Vagina (tissue), 2 donors: ENCODE data around the gene DMAC1. TPM values are rescaled to one million over a fixed set of nuclear protein-coding genes. Genes with fewer than 3 reads are reported as not detected.

Experiments used
- DNase-seq, 2 donors: peaks; one replicate each; pipeline ENCODE4 v3.0.0-alpha.2; 2017; ENCODE audit errors: extremely low spot score in 2 of 2
- H3K27ac ChIP-seq: fragments of 200-600 bp; sonication (generic); one replicate; pipeline ENCODE4 v1.5.1; 2019
- H3K27me3 ChIP-seq: fragments of 200-600 bp; sonication (generic); one replicate; pipeline ENCODE4 v1.5.1; 2019
- H3K36me3 ChIP-seq, 2 donors: fragments of 200-600 bp; sonication (generic); one replicate each; pipeline ENCODE4 v1.5.1; 2017 to 2019
- H3K4me1 ChIP-seq: fragments of 200-600 bp; sonication (generic); one replicate; pipeline ENCODE4 v1.5.1; 2019
- H3K4me3 ChIP-seq, 2 donors: fragments of 200-600 bp; sonication (generic); 1 replicate in 1 of 2; 2 replicates in 1 of 2; pipeline ENCODE4 v1.5.1; 2016 to 2019
- H3K9me3 ChIP-seq: fragments of 200-600 bp; sonication (generic); one replicate; pipeline ENCODE4 v1.5.1; 2019
- POLR2A ChIP-seq, 2 donors: fragments of 450-650 bp; IDR thresholded peaks; one replicate each; pipeline ENCODE4 v1.6.1; 2017; ENCODE audit warnings: antibody characterized with exemption in 2 of 2, mild to moderate bottlenecking in 2 of 2, moderate library complexity in 2 of 2
- POLR2AphosphoS5 ChIP-seq, 2 donors: sonication (generic); formaldehyde crosslinking; IDR thresholded peaks; one replicate each; pipeline ENCODE4 v1.9.0; 2017; ENCODE audit warnings: antibody characterized with exemption in 2 of 2, mild to moderate bottlenecking in 2 of 2, low read depth in 1 of 2; ENCODE audit not compliant: insufficient read depth in 1 of 2
- intact Hi-C: fragments of 100-400 bp; cut with DNase I; formaldehyde crosslinking; loops from one replicate; pipeline ENCODE4 v1.15.1; 2023
- total RNA-seq: library from RNA; depleted of rRNA; stranded (reverse); fragments of >200 nt; gene quantifications from one replicate; pipeline ENCODE4 v1.2.3, GENCODE V29; 2016
- TF ChIP-seq, protein P1 (sequence below), 3 experiments: fragments of 450-650 bp in 2 of 3; fragments of 200-600 bp in 1 of 3; sonication (generic) in 1 of 3; IDR thresholded peaks; one replicate each; pipeline ENCODE4 v1.5.1; 2017 to 2019; ENCODE audit warnings: antibody characterized with exemption in 3 of 3, mild to moderate bottlenecking in 2 of 3, moderate library complexity in 2 of 3

The DMAC1 gene
- total RNA-seq, 1 donor from 2014 or later = 12.3 TPM

GRCh38 chr9:7788772-7789171, 10.8 kb downstream of the DMAC1 start:
- intact Hi-C loops = no loop called here
- Histone ChIP-seq H3K4me1 (no peaks in the 10 kb centered on the region), H3K4me3 (no peak overlapping the region), H3K27ac (no peak overlapping the region), H3K27me3 (no peaks in the 10 kb centered on the region), H3K36me3 (peaks cover 0 to 8% of the 10 kb centered on the region in 2 donors), H3K9me3 (no peaks in the 10 kb centered on the region)
- no peak for DNase-seq
- TF ChIP-seq, protein P1, sequence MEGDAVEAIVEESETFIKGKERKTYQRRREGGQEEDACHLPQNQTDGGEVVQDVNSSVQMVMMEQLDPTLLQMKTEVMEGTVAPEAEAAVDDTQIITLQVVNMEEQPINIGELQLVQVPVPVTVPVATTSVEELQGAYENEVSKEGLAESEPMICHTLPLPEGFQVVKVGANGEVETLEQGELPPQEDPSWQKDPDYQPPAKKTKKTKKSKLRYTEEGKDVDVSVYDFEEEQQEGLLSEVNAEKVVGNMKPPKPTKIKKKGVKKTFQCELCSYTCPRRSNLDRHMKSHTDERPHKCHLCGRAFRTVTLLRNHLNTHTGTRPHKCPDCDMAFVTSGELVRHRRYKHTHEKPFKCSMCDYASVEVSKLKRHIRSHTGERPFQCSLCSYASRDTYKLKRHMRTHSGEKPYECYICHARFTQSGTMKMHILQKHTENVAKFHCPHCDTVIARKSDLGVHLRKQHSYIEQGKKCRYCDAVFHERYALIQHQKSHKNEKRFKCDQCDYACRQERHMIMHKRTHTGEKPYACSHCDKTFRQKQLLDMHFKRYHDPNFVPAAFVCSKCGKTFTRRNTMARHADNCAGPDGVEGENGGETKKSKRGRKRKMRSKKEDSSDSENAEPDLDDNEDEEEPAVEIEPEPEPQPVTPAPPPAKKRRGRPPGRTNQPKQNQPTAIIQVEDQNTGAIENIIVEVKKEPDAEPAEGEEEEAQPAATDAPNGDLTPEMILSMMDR (IDR thresholded peaks at IDR 0.05) = no peak
- TF ChIP-seq POLR2A (IDR thresholded peaks at IDR 0.05) (no peak), POLR2AphosphoS5 (IDR thresholded peaks at IDR 0.05; ENCODE audit: insufficient read depth in 1 of 2, low read depth in 1 of 2) (no peak)

- Histone ChIP-seq H3K27ac (no peak overlapping the region), H3K36me3 (no peaks in the 10 kb centered on the region), H3K27me3 (no peaks in the 10 kb centered on the region), H3K9me3 (no peaks in the 10 kb centered on the region), H3K4me3 (no peak overlapping the region), H3K4me1 (no peaks in the 10 kb centered on the region)
- intact Hi-C loops = no loop called here
- TF ChIP-seq POLR2AphosphoS5 (IDR thresholded peaks at IDR 0.05; ENCODE audit: insufficient read depth in 1 of 2, low read depth in 1 of 2) = no peak
- TF ChIP-seq POLR2A (IDR thresholded peaks at IDR 0.05) = no peak
- TF ChIP-seq, protein P1 (IDR thresholded peaks at IDR 0.05) = no peak
- DNase-seq = no peak
Measured at GRCh38 chr9:7785813-7786212, 13.8 kb downstream of the DMAC1 start.

GRCh38 chr9:7784472-7784871, 15.1 kb downstream of the DMAC1 start:
- Histone ChIP-seq H3K4me3 (no peak overlapping the region), H3K36me3 (no peaks in the 10 kb centered on the region), H3K27me3 (no peaks in the 10 kb centered on the region), H3K9me3 (no peaks in the 10 kb centered on the region), H3K4me1 (no peaks in the 10 kb centered on the region), H3K27ac (no peak overlapping the region)
- DNase-seq = no peak
- TF ChIP-seq, protein P1 (IDR thresholded peaks at IDR 0.05) = no peak
- TF ChIP-seq POLR2A (IDR thresholded peaks at IDR 0.05) (no peak), POLR2AphosphoS5 (IDR thresholded peaks at IDR 0.05; ENCODE audit: insufficient read depth in 1 of 2, low read depth in 1 of 2) (no peak)
- intact Hi-C loops = no loop called here

GRCh38 chr9:7783635-7784063, 15.9 kb downstream of the DMAC1 start:
- intact Hi-C loops = no loop called here
- no peak overlapping the region for H3K27ac ChIP-seq
- no peak for DNase-seq
- H3K4me1 ChIP-seq = no peaks in the 10 kb centered on the region
- H3K9me3 ChIP-seq = no peaks in the 10 kb centered on the region
- no peaks in the 10 kb centered on the region for H3K36me3 ChIP-seq
- no peaks in the 10 kb centered on the region for H3K27me3 ChIP-seq
- H3K4me3 ChIP-seq = no peak overlapping the region
- TF ChIP-seq POLR2A (IDR thresholded peaks at IDR 0.05) = no peak
- TF ChIP-seq, protein P1 (IDR thresholded peaks at IDR 0.05) = no peak

DNA sequence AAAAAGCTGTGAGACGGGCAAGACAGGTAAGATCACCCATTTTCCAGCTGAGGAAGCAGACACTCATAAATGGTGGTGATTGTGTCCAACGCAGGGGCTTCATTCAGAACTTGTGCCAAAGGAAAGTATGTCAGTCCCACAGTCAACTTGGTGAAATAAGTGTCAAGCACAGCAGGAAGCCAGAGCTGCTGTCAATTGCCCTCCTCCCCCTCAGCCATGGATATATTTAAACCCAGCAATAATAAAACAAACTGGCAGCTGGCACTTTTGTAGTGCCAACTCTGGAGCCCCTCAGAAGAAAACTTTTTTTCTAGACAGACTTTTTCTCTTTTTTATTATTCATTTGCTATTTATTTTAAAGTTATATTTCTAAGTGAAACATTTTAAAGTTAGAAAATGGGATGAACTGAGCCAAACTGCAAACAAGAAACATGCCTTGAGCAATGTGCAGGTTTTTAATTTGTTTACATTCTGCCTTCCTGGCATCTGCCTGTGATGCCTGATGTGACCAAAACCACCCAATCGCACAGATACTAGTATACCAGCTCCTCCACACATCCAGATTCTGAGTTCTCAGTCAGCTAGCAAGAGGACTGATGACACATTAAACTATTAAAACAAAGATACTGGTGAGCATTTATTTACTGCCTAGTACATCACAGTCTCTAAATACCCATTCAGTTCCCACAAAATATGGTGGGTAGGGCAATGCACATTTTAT, 17.0 kb downstream of the DMAC1 start:
- Histone ChIP-seq H3K9me3 (no peaks in the 10 kb centered on the region), H3K4me3 (no peak overlapping the region), H3K36me3 (no peaks in the 10 kb centered on the region), H3K4me1 (no peaks in the 10 kb centered on the region), H3K27me3 (no peaks in the 10 kb centered on the region), H3K27ac (no peak overlapping the region)
- no peak for TF ChIP-seq POLR2A (IDR thresholded peaks at IDR 0.05)
- TF ChIP-seq, protein P1 (IDR thresholded peaks at IDR 0.05) = no peak
- no peak for TF ChIP-seq POLR2AphosphoS5 (IDR thresholded peaks at IDR 0.05; ENCODE audit: insufficient read depth in 1 of 2, low read depth in 1 of 2)
- DNase-seq = no peak
- intact Hi-C loops = no loop called here
